Pancreas (tissue), 10 donors: ENCODE measurements around the gene HYI. TPM values are rescaled to one million over a fixed set of nuclear protein-coding genes. Genes with fewer than 3 reads are reported as not detected.
A peak's percentile ranks its signal among the peaks of the same experiment; 100 is the strongest.

Experiments
- ATAC-seq, 4 donors: fragments of 200-7000 bp; cut with Tn5 transposase; one replicate each; pipeline versions ENCODE4 v1.8.0 to v1.9.1; 2020; ENCODE audit warnings: mild to moderate bottlenecking in 4 of 4, moderate library complexity in 4 of 4
- DNase-seq, 6 donors: peaks; one replicate each; pipeline ENCODE4 v3.0.0-alpha.2; 2020
- FAIRE-seq: peaks from 2 replicates; lab custom pipeline; 2012; peaks lifted over from hg19 to GRCh38; lab: Jason Lieb, UNC
- H3K27ac ChIP-seq, 4 donors: fragments of 200-600 bp; sonication (generic); 1 replicate in 3 of 4; 2 replicates in 1 of 4; pipeline versions ENCODE4 v1.5.0 to v1.8.0; 2020
- H3K27me3 ChIP-seq, 4 donors: fragments of 200-600 bp; one replicate each; pipeline ENCODE4 v1.8.0; 2021
- H3K36me3 ChIP-seq, 3 donors: fragments of 200-600 bp; sonication (generic) in 1 of 3; one replicate each; pipeline versions ENCODE4 v1.5.0 to v1.8.0; 2020 to 2021
- H3K4me1 ChIP-seq, 3 donors: fragments of 200-600 bp; one replicate each; pipeline ENCODE4 v1.8.0; 2021
- H3K4me3 ChIP-seq, 4 donors: fragments of 200-600 bp; sonication (generic) in 2 of 4; one replicate each; pipeline versions ENCODE4 v1.5.0 to v1.8.0; 2020 to 2021
- H3K9me3 ChIP-seq, 4 donors: fragments of 200-600 bp; one replicate each; pipeline ENCODE4 v1.8.0; 2021
- CTCF ChIP-seq, 4 donors: fragments of 200-600 bp; sonication (generic) in 3 of 4; IDR thresholded peaks; one replicate each; pipeline versions ENCODE4 v1.5.0 to v1.8.0; 2021; ENCODE audit warnings: antibody characterized with exemption in 4 of 4
- WGBS, 2 donors: extraction: QIAGEN DNeasy Blood & Tissue Kit; methylation state at CpG; one replicate each; pipeline ENCODE4 v1.1.7; 2013; 5-methylcytosine and 5-hydroxymethylcytosine counted together
- intact Hi-C, 3 donors: fragments of 100-400 bp; cut with DNase I; formaldehyde crosslinking; loops; one replicate each; pipeline versions ENCODE4 v1.11.1 to v1.14.2; 2022
- polyA plus RNA-seq, 2 donors: library from polyadenylated mRNA; stranded (reverse); fragments of 200-250 nt; gene quantifications; one replicate each; pipeline ENCODE4 v1.2.3, GENCODE V29; 2013
- total RNA-seq, 6 donors: library from RNA; stranded (reverse); fragmentation: NEBNext Ultra II Directional in 4 of 6; extraction: Animal tissue kit (Norgen Biotek cat#: 25700) in 4 of 6; gene quantifications; one replicate each; pipeline versions ENCODE4 v1.2.1 to v1.2.4, GENCODE V29; 2021 to 2023
- donor health status: healthy with polysubstance abuse.
- donor health status: DM: no; HTN: no; CAD: no; lungs with moderate emphysema.
- donor health status: DM: no; HTN: no; CAD: no.
- donor health status: control.
- donor health status: control.
- donor health status: Bipolar disorder and iron deficiency.
- donor health status: DM: yes; HTN: yes; CAD: no.
- donor health status: DM: no; HTN: no; CAD: no.
- donor health status: DM: no; HTN: no; CAD: no.
- donor health status: DM: yes; HTN: yes; CAD: no.

Gene HYI
- total and polyA plus RNA-seq, 8 donors, result 39.9 to 235 (median 59.1) TPM

DNA sequence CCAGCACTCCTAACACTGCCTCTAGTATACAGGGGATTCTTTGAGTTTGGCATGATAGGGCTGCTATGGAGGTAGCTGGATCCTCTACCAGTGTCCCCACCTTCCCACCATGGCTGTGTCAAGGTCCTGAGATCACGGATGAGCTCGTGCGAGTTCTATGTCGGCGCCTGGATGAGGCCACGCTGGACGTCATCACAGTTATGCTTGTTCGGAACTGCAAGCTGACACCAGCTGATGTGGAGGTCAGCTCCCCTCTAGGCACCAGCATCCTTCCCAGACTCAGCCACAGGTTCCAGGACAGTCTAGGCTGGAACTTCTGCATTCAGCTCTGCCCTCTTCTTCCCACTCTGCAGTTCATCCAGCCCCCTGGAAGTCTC lies 15.2 kb downstream of the HYI start:
- Histone ChIP-seq H3K27ac (no peak overlapping the region), H3K4me3 (no peak overlapping the region), H3K9me3 (no peaks in the 10 kb centered on the region), H3K4me1 (no peaks in the 10 kb centered on the region), H3K27me3 (no peaks in the 10 kb centered on the region), H3K36me3 (peaks cover 0 to 36% (median 16%) of the 10 kb centered on the region in 3 donors)
- intact Hi-C loops, result no loop called here
- whole genome bisulfite sequencing, 2 donors, result 95 to 98% methylated on average over 8 of the region's 8 CpGs
- DNase-seq (peak in 1 of 6 donors; percentile 18), FAIRE-seq (no peak), ATAC-seq (no peak)
- no peak for TF ChIP-seq CTCF (IDR thresholded peaks at IDR 0.05)

DNA sequence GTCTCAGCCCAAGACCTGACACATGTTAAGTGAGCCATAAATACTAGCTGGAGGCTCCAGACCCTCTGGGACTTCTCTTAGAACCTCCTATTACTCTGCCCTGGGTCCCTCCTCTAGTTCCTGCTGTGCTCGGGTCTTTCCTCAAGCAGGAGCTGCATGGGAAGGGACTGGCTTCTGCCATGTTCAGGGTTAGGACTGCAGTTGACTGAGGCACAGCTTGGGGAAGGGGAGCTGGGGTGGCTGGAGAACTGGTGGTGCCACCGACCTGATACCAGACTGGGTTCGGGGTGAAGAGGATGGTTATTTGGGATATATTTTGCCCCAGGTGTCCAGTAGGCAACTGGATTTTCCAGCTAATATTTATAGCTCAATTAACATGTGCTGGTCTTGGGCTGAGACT lies 15.7 kb downstream of the HYI start:
- ATAC-seq (no peak), DNase-seq (peak in 1 of 6 donors; percentile 3)
- 92 to 93% methylated on average over 3 of the region's 3 CpGs for WGBS, 2 donors

DNA sequence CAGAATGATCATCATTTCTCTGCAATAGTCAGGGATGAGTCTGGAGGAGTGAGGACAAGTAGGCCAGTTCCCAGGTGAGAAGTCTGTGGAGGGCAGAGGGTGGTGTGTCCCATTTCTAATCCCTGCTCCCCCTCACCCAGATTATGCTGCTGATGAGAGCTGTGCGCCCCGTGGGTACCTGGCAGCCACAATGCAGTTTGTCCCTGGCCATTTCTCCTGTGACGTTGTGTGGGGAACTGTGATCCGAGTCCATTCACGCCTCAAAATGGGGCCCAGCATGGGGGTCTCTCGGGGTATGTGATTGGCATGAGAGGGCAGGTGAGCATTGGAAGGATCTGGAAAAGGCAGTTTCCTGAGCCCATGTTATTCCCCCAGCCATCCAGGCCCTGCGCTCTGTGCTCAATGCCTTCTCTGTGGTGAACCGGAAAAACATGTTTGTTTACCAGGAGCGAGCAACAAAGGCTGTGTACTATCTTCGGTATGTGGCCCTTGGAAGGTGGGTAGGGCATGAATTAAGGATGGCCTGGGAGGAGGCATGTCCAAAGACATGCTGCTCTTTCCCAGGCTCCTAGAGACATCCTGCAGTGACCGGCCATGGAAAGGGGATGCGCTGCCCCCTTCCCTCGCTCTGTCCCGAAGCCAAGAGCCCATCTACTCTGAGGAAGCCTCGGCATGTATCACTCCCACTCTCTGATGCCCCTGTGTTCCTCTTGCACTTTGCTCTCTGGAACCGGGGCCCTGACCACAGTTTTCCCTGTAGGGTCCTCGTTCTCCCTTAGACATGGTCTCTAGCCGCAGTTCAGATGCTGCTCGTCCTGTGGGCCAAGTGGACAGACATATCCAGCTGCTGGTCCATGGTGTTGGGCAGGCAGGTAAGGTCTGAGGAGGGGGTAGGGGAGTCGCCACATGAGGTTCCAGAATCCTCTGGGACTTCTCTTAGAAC lies 16.4 kb downstream of the HYI start:
- FAIRE-seq (no peak), DNase-seq (peak in 1 of 6 donors; percentile 30), ATAC-seq (no peak)
- Histone ChIP-seq H3K27ac (no peak overlapping the region), H3K4me3 (no peak overlapping the region), H3K9me3 (no peaks in the 10 kb centered on the region), H3K4me1 (no peaks in the 10 kb centered on the region), H3K36me3 (peaks cover 0 to 40% (median 15%) of the 10 kb centered on the region in 3 donors), H3K27me3 (no peaks in the 10 kb centered on the region)
- WGBS, 2 donors, result 88 to 89% methylated on average over 20 of the region's 20 CpGs
- no peak for TF ChIP-seq CTCF (IDR thresholded peaks at IDR 0.05)
- intact Hi-C loops, result no loop called here

More for the DNA sequence above, 15.7 kb downstream of the HYI start:
- no peaks in the 10 kb centered on the region for H3K4me1 ChIP-seq
- FAIRE-seq, result no peak
- H3K27me3 ChIP-seq, result no peaks in the 10 kb centered on the region
- no peak for TF ChIP-seq CTCF (IDR thresholded peaks at IDR 0.05)
- H3K27ac ChIP-seq, result no peak overlapping the region
- H3K36me3 ChIP-seq, result peaks cover 0 to 37% (median 11%) of the 10 kb centered on the region in 3 donors
- H3K4me3 ChIP-seq, result no peak overlapping the region
- H3K9me3 ChIP-seq, result no peaks in the 10 kb centered on the region
- intact Hi-C loops, result no loop called here

DNA sequence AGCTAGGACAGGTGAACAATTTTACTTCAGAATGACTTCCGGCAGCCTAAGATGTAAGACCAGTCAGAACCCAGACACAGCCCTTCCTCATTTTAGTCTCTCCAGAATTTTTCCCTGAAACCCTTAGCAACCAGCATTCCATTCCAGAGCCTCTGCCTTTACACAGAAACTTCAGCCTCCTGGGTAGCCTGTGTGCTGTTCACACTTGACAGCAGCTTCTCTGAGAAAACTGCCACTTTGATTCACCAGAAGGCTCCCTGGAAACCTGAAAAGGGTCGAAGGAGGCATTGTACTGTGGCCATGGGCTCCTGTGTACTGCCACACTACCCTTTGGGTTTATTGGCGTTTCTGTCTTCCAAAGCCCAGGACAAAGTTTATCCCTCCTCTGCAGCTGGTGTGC lies 17.4 kb downstream of the HYI start:
- FAIRE-seq (no peak), DNase-seq (peak in 1 of 6 donors; percentile 1), ATAC-seq (no peak)
- no peaks in the 10 kb centered on the region for H3K4me1 ChIP-seq
- TF ChIP-seq CTCF (IDR thresholded peaks at IDR 0.05), result no peak
- H3K27me3 ChIP-seq, result no peaks in the 10 kb centered on the region
- no peaks in the 10 kb centered on the region for H3K9me3 ChIP-seq
- H3K27ac ChIP-seq, result no peak overlapping the region
- intact Hi-C loops, result no loop called here
- H3K4me3 ChIP-seq, result no peak overlapping the region
- 86 to 89% methylated on average over 3 of the region's 3 CpGs for WGBS, 2 donors
- peaks cover 3 to 50% (median 25%) of the 10 kb centered on the region in 3 donors for H3K36me3 ChIP-seq
